GM23248 (cell line): Measurements from ENCODE around the gene SMYD3.

Experiments used
- EZH2 ChIP-seq: fragments of 200-600 bp; sonication (generic); IDR thresholded peaks from 2 replicates; pipeline ENCODE4 v1.6.1; 2018; ENCODE audit warnings: antibody characterized with exemption, mild to moderate bottlenecking; ENCODE audit not compliant: insufficient read depth, poor library complexity, severe bottlenecking
- EZH2phosphoT487 ChIP-seq: fragments of 200-600 bp; sonication (generic); IDR thresholded peaks from 2 replicates; pipeline ENCODE4 v1.6.1; 2018; ENCODE audit warnings: antibody characterized with exemption, moderate library complexity, mild to moderate bottlenecking, low read depth; ENCODE audit not compliant: insufficient read depth

GRCh38 chr1:245716561-245716960, 790.5 kb downstream of the SMYD3 start:
- no peak for TF ChIP-seq EZH2
- TF ChIP-seq EZH2phosphoT487 = no peak
